SHP77 (cell line): ENCODE results near the gene FNDC11.
"Not testable (repeated sequence)": the region's sequence is repeated elsewhere in the genome, so short reads cannot be mapped to it uniquely, and the experiment has no call there.

Experiments used
- DNase-seq, 2 experiments: peaks; one replicate each; lab custom pipeline; 2025; lab: John Stamatoyannopoulos, UW

The FNDC11 gene

DNA sequence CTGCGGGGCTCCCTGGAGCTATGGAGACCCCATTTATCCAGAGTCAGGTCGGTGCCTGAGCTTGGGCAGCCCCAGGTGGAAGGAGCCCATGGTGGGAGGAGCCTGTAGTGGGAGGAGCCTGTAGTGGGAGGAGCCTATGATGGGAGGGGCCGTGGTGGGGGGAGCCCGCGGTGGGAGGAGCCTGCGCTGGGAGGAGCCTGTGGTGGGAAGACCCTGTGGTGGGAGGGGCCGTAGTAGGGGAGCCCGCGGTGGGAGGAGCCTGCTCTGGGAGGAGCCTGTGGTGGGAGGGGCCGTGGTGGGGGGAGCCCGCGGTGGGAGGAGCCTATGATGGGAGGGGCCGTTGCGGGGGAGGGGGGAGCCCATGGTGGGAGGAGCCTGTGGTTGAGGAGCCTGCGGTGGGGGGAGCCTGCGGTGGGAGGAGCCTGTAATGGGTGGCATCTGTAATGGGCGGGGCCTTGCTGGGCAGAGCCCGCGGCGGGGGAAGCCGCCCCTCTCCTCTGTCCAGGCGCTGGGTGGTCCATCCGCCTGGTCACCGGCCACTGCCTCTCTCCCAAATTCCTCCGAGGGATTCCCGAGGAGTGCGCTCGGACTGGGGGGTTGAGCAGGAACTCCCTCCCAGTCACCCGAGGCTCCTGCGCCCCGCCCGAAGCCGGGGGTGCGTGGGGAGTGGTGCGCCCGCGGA, 567 bp upstream of the FNDC11 start:
- DNase-seq: peak in 1 of 2 experiments; percentile 43

DNA sequence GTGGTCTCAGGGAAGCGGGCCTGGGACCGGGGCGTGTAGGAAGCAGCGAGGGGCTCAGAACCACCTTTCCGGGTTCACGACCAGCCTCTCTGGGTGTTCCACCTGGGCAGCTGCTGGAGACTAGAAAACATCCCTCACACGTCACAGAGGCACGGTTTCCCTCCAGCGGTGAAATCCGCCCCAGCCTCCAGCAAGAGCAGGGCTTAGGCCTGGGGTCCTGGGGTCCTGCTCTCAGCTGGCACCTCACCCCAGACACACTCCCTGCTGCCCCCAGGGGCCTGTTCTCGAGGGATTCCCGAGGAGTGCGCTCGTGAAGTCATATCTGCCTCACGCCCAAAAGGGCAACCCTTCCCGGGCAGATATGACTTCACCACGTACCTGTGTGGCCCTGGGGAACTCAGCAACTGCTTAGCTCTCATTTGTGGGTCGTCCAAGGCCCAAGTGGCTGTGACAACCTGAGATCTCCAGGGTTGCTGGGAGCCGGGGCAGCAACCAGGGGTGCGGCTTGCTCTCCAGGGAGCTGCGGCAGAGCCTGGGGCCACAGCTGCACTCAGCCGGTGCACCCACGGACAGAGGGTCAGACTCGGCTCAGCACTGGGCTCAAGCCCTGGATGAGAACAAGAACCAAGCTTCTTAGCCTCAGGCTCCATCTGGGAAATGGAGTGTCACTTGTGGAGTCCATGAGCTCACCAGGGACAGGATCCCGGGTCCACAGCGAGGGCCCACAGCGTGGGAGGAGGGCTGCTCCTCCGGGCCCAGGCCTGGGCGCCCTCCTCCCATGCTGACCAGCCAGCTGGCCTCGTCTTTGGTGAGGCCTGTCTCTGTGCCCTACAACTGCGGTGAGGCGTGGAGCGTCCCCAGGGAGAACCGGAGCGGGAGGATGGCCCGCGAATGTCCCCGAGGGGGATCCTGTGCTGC, 661 bp downstream of the FNDC11 start:
- DNase-seq: no peak

DNA sequence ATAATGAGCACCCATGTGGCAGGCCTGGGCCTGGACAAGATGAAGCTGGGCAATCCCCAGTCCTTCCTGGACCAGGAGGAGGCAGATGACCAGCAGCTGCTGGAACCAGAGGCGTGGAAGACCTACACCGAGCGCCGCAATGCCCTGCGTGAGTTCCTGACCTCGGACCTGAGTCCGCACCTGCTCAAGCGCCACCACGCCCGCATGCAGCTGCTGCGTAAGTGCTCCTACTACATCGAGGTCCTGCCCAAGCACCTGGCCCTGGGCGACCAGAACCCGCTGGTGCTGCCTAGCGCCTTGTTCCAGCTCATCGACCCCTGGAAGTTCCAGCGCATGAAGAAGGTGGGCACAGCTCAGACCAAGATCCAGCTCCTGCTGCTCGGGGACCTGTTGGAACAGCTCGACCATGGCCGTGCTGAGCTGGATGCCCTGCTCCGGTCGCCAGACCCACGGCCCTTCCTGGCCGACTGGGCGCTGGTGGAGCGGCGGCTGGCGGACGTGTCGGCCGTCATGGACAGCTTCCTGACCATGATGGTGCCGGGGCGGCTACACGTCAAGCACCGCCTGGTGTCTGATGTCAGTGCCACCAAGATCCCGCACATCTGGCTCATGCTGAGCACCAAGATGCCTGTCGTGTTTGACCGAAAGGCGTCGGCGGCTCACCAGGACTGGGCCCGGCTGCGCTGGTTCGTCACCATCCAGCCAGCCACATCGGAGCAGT, 1.9 kb downstream of the FNDC11 start:
- DNase-seq: peak; percentile 70 to 87

DNA sequence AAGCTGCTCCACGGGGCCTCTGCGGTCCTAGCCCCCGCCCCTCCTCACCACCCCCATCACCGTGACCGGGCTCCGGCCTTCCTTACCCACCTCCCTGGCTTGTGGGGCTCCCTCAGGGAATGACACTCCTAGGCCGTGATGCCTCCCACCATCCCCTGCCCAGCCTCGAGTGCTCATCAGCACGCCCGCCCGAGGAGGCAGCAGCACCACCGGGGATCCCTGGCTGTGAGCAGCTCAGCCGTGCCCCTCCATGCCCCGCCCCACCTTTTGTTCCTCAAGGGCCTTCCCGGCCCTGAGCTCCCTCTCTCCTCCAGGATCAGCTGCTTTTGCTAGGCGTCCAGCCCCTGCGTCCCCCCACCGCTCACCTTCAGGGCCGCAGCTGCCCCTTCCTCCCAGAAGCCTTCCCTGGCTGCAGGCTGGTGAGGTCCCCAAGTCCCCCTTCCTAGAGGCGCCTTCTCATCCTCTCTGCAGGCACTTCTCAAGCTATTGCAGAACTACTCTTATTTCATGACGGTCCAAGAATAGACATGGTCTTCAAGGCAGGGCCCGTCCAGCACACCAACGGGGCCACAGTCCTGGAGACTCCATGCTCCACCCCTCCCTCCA, 3.0 kb downstream of the FNDC11 start:
- no peak for DNase-seq

DNA sequence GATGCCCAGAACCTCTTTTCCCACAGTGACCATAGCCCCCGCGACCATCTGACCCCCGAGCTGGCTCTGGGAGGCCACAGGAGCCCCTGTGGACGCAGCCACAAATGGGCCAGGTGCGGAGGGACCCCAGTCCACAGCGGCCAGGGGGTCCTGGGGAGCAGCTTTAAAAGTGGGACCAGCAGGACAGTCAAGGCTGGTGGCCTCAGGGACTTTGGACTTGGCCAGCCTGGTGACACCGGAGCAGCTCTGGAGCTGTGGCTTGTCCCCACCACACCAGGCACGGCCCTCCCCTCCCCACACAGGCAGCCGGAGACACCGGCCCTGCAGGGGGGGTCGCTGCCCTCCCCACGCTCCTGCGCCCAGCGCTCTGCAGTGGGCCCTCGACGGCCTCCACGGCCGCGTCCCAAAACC, 3.5 kb downstream of the FNDC11 start:
- no peak for DNase-seq

DNA sequence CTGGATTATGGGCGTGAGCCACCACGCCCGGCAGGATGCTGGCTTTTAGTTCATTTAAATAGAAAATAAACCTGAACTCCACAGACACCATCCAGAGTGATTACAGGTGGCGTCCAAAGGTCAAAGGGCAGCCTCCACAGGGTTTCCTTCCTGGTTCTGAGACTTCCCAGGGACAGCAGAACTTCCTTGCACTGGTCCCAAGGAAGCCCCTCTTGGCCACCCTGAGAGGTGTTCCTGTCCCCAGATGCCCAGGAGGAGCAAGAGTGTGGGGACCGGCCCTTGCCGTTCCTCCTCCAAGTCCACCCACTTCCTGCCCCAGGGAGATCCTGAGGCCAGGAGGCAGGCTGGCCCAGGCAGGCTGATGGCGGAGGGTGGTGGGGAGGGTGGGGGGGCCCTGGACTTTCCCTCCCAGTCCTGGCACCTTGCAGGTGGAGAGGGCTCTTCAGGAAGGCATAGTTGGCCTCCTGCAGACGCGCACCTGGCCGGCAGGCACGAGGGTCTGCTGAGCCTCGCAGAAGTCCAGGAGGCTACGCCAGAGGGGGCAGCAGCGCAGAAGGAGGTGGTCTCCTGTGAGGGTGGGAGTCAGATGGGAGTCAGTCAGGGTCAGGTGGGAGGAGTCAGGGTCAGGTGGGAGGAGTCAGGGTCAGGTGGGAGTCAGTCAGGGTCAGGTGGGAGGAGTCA, 5.0 kb downstream of the FNDC11 start:
- no peak for DNase-seq

DNA sequence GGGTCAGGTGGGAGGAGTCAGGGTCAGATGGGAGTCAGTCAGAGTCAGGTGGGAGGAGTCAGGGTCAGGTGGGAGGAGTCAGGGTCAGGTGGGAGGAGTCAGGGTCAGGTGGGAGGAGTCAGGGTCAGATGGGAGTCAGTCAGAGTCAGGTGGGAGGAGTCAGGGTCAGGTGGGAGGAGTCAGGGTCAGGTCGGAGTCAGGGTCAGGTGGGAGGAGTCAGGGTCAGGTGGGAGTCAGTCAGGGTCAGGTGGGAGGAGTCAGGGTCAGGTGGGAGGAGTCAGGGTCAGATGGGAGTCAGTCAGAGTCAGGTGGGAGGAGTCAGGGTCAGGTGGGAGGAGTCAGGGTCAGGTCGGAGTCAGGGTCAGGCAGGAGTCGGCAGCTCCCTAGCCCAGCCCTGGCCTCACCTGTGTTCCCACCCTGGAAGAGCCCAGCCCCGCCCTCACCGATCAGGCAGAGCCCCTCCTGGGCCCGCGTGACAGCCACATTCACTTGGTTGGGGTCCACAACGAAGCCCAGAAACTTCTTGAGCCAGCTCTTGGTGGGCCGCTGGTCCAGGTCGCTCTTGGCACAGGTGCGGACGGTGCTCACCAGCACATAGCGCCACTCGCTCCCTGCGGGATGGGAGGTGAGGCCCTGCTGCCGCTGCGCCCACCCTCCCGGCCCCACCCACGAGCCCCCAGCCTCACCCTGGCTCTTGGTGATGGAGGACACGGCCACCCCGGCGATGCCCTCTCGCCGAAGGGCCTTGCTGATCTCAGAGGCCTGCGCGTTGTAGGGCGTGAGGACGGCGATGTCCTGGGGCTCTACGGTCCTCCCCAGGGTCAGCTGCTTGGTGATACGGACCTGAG, 5.8 kb downstream of the FNDC11 start:
- not testable (repeated sequence) for DNase-seq

DNA sequence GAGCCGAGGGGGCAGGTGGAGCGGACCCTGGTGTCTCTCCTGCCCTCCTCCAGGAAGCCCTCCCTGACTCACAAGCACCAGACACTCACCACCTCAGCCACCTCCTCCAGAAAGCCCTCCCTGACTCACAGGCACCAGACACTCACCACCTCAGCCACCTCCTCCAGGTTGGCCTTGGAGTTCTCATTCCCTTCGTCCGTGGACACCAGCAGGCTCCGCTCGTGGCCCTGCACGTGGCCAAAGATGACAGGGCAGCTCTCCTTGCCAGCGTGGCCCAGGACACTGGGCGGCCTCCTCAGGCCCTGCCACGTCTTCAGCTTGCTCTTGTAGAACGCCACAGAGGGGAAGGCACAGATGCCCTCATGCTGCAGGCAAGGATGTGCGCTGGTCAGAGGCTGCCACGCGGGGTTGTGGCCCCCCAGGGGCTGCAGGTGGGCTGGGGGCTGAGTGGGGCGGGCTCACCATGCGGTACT, 6.4 kb downstream of the FNDC11 start:
- DNase-seq: no peak

DNA sequence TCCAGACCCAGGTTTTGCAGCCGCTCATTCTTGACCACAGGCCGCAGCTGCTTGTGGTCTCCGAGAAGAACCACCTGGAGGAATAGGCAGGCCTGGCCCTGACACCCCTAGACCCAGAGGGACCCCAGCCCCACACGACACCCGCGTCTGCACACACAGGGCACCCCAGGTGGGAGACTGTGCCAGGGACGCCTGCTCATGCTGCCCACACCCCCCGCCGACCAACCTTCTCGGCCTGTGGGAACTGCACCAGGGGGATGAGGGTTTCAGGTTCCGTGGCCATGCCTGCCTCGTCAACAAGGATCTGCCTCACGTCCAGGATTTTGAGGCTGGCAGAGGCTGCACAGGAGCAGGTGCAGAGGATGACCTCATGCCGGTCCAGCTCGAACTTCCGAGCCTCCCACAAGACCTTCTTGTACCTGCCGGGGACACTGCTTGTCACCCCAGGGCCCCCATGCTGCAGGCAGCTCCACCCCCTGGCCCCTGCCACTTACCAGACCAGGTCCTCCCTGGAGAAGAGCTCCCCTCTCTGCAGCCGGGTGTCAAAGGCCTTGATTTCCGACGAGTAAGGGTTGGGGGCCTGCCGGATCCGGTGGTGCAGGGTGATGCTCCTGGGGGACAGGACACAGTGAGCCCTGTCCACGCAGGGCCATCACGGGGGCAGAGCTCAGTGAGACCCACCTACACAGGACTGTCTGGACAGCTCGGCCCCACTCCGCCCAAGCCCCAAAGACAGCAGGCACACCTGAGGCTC, 7.1 kb downstream of the FNDC11 start:
- no peak for DNase-seq

DNA sequence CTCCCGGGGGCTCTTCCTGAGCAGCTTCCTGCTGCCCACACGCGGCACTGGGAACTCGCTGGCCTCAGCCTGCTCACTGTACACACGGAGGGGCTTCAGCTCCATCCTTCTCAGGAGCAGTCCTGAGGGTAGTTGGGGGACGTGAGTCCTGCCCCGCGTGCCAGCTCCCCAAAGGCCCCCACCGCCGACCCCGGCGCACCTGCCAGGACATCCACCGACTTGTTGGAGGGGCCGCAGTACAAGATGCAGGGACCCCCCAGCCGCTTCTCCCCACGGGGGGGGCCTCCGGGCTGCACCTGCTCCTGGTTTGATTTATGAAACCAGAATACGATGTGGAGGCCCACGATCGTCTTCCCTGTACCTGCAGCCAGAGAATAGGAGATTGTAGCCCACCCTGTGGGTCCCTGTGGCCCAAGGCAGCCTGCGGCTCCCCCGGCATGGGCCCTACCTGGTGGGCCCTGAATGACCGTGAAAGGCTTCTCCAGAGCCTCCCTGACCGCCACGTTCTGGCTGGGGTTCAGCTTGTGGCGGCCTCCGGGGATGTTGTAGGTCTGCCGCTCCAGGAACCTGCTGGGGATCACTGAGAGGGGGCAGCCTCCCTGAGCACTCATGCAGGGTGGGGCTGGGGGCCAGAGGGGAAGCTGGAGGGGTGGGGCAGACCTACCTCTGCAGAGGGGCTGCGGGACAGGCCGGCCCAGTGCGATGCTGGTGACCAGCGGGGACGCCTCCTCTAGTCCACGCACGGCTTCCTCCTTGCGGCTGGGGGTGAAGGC, 7.9 kb downstream of the FNDC11 start:
- DNase-seq: no peak

DNA sequence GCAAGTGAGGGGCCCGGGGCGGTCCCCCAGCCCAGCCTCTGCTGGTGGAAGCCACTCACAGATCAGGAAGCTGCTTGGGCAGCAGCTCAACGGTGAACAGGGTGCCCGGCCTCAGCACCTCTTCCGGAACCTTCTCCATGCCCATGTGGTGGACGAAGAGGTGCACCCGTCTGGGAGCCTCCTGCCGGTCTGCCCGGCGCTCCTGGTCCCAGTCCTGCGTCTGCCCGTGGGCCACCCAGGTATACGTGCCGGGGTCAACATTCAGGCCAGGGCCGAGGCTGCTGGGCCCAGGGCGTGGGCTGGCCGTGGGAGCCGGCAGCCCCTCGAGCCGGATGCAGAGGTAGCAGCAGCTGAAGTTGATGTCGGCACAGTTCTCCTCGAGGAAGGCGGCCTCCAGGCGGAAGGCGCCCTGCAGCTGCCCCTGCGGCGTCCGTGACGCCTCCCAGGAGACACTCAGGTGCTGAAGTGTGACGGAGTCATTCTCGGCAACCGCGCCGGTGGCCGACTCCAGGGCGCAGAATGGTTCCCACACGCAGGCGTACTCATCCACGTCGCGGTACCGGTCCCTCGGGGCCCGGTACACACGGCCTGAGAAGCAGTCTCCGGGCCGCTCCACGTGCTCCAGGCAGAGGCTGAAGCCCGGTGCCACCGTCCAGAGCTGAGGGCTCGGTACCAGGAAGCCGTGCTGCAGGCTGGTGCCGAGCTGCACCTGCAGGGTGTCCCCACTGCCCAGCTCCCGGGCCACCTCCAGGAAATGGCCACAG, 8.7 kb downstream of the FNDC11 start:
- no peak for DNase-seq

DNA sequence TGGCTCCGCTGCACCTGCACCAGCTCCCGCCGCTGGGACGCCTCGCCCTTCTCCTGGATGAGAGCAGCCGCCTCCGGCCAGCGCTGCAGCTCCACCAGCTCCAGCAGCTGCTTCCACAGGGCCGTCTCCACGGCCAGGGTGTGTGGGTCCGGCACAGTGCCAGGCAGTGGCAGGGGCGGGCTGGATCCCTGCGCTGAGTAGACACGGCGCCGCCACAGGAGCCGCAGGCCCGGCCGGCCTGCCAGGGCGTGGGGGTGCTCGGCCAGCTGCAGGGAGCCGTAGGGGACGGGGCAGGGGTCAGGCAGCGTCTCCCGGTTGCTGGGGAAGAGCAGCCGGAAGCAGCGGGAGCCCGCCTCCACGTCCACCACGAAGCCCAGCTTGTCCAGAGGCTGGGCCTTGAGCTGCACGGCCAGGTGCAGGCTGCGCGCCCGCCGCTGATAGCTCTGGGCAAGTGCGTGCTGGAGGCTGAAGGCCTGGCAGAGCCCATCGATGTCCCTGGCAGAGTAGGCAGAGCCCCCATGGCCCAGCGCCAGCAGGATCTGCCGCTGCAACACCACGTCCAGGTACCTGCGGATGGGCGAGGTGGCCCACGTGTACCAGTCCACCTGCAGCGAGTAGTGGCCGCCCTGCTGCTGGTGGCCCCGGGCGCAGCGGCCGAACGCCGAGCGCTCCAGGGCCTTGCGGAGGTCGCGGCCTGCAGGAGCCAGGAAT, 9.4 kb downstream of the FNDC11 start:
- DNase-seq: no peak

DNA sequence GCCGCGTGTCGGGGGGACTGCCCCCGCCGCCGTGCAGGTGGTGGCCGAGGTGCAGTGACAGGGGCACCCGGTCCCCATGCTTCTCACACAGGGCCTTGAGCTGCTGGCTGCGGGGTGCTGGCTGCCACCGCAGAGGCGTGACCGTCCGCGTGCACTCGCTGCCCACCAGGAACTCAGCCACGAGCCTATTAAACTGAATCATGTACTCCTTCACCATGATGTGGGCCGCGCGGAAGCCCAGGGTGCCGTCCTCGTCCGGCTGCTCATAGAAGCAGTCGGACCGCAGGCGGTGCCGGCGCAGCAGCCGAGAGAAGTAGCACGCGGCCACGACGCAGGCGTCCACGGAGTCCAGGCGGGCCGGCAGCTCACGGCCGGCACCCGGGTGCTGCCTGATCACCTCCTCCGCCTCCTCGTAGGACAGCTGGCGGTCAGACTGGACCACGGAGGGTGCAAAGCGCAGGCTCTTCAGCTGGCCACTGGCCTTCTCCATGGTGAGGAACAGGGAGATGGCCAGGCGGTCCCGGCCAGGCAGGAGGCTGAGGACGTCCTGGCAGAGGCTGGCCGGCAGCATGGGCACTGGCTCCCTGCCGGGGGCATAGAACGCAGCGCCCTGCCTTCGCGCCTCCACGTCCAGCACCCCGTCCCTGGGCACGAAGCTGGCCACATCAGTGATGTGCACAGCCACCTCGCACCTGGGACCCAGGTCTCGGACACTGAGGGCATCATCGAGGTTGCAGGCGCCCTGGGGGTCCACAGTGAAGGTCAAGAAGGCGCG, 10.3 kb downstream of the FNDC11 start:
- no peak for DNase-seq

DNA sequence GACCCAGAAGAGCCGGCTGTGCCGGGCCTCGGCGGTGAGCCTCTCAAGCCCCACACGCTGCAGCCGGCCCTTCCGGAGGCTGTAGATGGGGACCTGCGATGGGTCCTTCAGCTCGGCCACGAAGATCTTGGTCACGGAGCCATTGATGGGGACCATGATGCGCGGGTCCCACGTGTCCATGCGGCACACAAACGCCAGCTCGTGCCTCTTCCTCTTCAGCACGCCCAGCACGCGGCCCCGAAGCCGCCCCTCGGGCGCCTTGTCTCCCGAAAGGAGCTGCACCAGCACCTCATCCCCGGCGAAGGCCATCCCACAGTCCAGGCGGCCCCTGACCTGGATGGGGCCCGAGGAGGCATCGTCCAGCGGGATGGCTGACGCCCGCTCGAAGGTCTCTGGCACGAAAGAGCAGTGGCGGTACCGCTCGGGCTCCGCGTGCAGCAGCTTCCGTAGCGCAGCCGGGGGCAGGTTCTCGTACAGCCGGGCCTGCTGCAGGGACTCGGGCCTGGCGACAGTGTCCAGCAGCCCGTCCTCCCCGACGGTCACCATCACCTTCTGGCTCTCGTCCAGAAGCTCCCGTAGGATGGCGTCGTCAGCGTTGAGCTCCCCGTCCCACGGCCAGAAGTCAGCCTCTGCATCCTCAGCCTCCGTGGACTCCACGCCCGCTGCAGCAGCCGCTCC, 11.2 kb downstream of the FNDC11 start:
- DNase-seq: no peak

DNA sequence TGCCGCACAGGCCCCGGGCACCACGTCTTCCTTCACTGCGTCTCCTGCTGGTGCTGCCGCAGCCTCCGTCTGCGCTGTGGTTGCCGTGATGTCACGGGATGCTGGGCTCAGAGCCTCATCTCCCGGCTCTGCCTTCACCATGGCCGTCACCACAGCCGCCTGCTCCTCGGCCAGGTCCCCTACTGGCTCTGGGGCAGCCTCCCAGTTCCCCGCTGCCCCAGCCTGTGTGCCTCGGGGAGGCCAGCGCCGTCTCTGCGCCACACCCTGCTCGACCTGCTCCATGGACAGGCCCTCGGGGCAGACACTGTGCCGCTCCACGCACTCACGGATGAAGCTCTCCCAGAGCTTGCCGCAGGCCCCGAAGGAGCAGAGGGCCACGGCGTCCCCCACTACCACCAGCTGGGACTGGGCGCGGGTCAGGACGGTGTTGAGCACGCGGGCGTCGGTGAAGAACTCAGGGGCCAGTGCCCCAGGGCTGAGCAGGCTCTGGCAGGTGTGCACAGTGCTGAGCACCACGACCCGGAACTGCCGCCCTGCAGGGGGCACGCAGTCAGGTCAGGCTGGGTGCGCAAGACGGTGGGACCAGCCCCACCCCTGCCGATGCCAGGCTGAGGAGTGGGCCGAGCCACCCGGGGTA, 11.9 kb downstream of the FNDC11 start:
- DNase-seq: no peak
